Measurements from ENCODE around the gene PIR. TPM values are rescaled to one million over a fixed set of nuclear protein-coding genes. Genes with fewer than 3 reads are reported as not detected.

PIR gene
- total RNA-seq, 1 experiment from 2014 or later = 55.5 TPM

Other genes with a start within 250 kb of the PIR start
- gene ASB9, start 223.2 kb downstream of the PIR start, total RNA-seq (2014; rRNA removed; shearing (Covaris generic)) = 2.7 and 2.9 TPM in 2 replicates
- not detected in 2 replicates for gene ASB11, start 177.7 kb downstream of the PIR start, total RNA-seq (2014; rRNA removed; shearing (Covaris generic))
- gene PIGA, start 157.8 kb downstream of the PIR start, total RNA-seq (2014; rRNA removed; shearing (Covaris generic)) = 8.2 and 8.8 TPM in 2 replicates
- 0.26 and 0.80 TPM in 2 replicates for gene VEGFD, start 108.9 kb downstream of the PIR start, total RNA-seq (2014; rRNA removed; shearing (Covaris generic))
- not detected in 2 replicates for gene BMX, start 7.5 kb upstream of the PIR start, total RNA-seq (2014; rRNA removed; shearing (Covaris generic))
- 0.44 and 0.45 TPM in 2 replicates for gene ACE2, start 107.6 kb upstream of the PIR start, total RNA-seq (2014; rRNA removed; shearing (Covaris generic))
- gene CLTRN, start 171.5 kb upstream of the PIR start, total RNA-seq (2014; rRNA removed; shearing (Covaris generic)) = 0.73 and 2.7 TPM in 2 replicates
- gene CA5B, start 244.9 kb upstream of the PIR start, total RNA-seq (2014; rRNA removed; shearing (Covaris generic)) = 4.9 and 5.4 TPM in 2 replicates

Measured in H7 (cell line).